Measurements from ENCODE around the gene NEDD4L. TPM values are rescaled to one million over a fixed set of nuclear protein-coding genes. Genes with fewer than 3 reads are reported as not detected.
A peak's percentile ranks its signal among the peaks of the same experiment; 100 is the strongest.

NEDD4L gene
- total and polyA plus RNA-seq, 2 donors (not counting 1 experiment from before 2014, with no cell fraction given), result 10.3 to 25.7 TPM

DNA sequence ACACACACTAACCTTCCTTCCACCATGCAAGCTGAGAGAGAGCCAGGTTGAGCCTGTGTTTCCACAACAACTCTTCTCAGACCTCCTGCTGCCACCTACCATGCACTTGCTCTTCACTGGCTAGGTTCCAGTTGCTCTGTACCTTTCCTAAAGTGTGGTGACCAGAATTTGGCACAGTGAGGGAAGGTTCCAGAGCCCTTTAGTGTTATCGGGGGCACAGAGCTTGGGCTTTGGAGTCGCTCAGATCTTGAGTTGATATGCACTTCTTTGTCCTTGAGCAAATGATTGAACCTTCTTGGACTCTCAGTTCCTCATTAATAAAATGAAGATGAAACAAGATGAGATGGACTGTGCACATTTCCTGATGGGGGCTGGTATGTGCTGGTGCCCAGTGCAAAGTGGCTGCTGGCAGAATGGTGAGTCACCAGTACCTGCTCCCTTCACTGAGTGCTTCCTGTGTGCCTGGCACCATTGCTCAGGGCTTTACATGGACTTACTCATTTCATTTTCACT, 47.1 kb downstream of the NEDD4L start:
- CTCF ChIA-PET, result interaction anchor here (0.6 to 1.8 kb wide), 5 partner anchors 18 to 209 kb away, joined by 4 to 7 read pairs (median 5); no protein-coding TSS in a partner anchor
- H3K27me3 Mint-ChIP-seq, result no peaks in the 10 kb centered on the region

More for the DNA sequence above, 47.1 kb downstream of the NEDD4L start:
- Histone ChIP-seq H3K4me2 (replicated peaks; ENCODE audit: low read depth, low read length, poor library complexity, severe bottlenecking) (peak overlapping the region; percentile 26), H3K9ac (ENCODE audit: low read length) (no peak overlapping the region), H4K20me1 (ENCODE audit: control insufficient read depth, insufficient read depth, low read length, poor library complexity, severe bottlenecking) (no peaks in the 10 kb centered on the region), H3K27ac (ENCODE audit: low read length in 2 of 2) (no peak overlapping the region), H3K4me1 (ENCODE audit: control insufficient read depth in 2 of 2, insufficient read depth in 2 of 2, low read length in 2 of 2) (peaks cover 11% of the 10 kb centered on the region in 2 donors), H3K9me3 (ENCODE audit: control extremely low read depth in 1 of 3, control insufficient read depth in 2 of 3, insufficient read depth in 1 of 3, low read length in 2 of 3) (peaks cover 0 to 3% (median 0%) of the 10 kb centered on the region in 3 donors), H3K79me2 (ENCODE audit: control insufficient read depth, insufficient read depth, low read length) (no peaks in the 10 kb centered on the region), H2AFZ (ENCODE audit: insufficient read depth, low read depth, low read length, poor library complexity, severe bottlenecking) (no peak overlapping the region), H3K36me3 (replicated peaks in 1 of 2; ENCODE audit: control extremely low read depth in 1 of 2, control insufficient read depth in 1 of 2, extremely low read depth in 1 of 2, insufficient read depth in 2 of 2, low read length in 1 of 2) (no peaks in the 10 kb centered on the region), H3K27me3 (replicated peaks in 1 of 4; ENCODE audit: control extremely low read depth in 1 of 4, control insufficient read depth in 3 of 4, insufficient read depth in 4 of 4, low read length in 3 of 4) (no peaks in the 10 kb centered on the region), H3K4me3 (ENCODE audit: control extremely low read depth in 1 of 5, extremely low read depth in 1 of 5, insufficient read depth in 1 of 5, low read depth in 2 of 5, low read length in 4 of 5) (no peak overlapping the region)
- peaks cover 2% of the 10 kb centered on the region for H3K9me3 Mint-ChIP-seq (ENCODE audit: insufficient read depth)
- H3K27ac Mint-ChIP-seq, result peak overlapping the region; percentile 72
- ATAC-seq (ENCODE audit: low read depth), result peak; percentile 92
- H3K4me1 Mint-ChIP-seq, result peaks cover 22% of the 10 kb centered on the region
- POLR2A ChIA-PET, result no interaction called here
- 63% methylated on average over 2 of the region's 2 CpGs for WGBS (ENCODE audit: insufficient coverage)
- H3K4me3 Mint-ChIP-seq, result no peak overlapping the region
- intact Hi-C loops (cut with micrococcal nuclease), result no loop called here
- TF ChIP-seq EZH2 (IDR thresholded peaks at IDR 0.05; ENCODE audit: borderline replicate concordance, insufficient read depth, low read depth, low read length, poor library complexity, severe bottlenecking) (no peak), CTCF (IDR thresholded peaks at IDR 0.05) (no peak)
- DNase-seq, result peak; percentile 6

Measured in B cell (primary cell).